DOHH2 (cell line): ENCODE data around the gene TOP2A.

ENCODE experiments used
- H3F3A ChIP-seq: fragments of 200-600 bp; sonication (generic), shearing (Covaris generic); 2 replicates; pipeline ENCODE4 v1.6.0; 2016; ENCODE audit warnings: antibody characterized with exemption, mild to moderate bottlenecking; ENCODE audit not compliant: control insufficient read depth, insufficient read depth
- H3K27ac ChIP-seq: fragments of 200-600 bp; sonication (generic); 2 replicates; pipeline ENCODE4 v1.5.1; 2014; ENCODE audit warnings: low read depth, mild to moderate bottlenecking, low read length, moderate library complexity
- H3K27me3 ChIP-seq: fragments of 200-600 bp; sonication (generic); 2 replicates; pipeline ENCODE4 v1.6.1; 2014; ENCODE audit warnings: mild to moderate bottlenecking, low read length, mixed read lengths; ENCODE audit not compliant: control insufficient read depth
- H3K36me3 ChIP-seq: fragments of 200-600 bp; sonication (generic); 2 replicates; pipeline ENCODE4 v1.6.1; 2014; ENCODE audit warnings: mild to moderate bottlenecking, low read length, moderate library complexity, mixed read lengths; ENCODE audit not compliant: control insufficient read depth
- H3K4me1 ChIP-seq: fragments of 200-600 bp; sonication (generic); 2 replicates; pipeline ENCODE4 v1.6.1; 2014; ENCODE audit warnings: mild to moderate bottlenecking, low read length, mixed read lengths; ENCODE audit not compliant: control insufficient read depth
- H3K4me2 ChIP-seq: fragments of 200-600 bp; sonication (generic); 2 replicates; pipeline ENCODE4 v1.6.0; 2014; ENCODE audit warnings: mild to moderate bottlenecking, low read length, moderate library complexity
- H3K4me3 ChIP-seq: fragments of 200-600 bp; sonication (generic); 2 replicates; pipeline ENCODE4 v1.5.1; 2014; ENCODE audit warnings: mild to moderate bottlenecking, low read length, mixed read lengths
- H3K79me2 ChIP-seq: fragments of 200-600 bp; sonication (generic); 2 replicates; pipeline ENCODE4 v1.6.1; 2014; ENCODE audit warnings: mild to moderate bottlenecking, low read length, mixed read lengths; ENCODE audit not compliant: control insufficient read depth
- H3K9me2 ChIP-seq: fragments of 200-600 bp; sonication (generic); replicated peaks from 2 replicates; pipeline ENCODE4 v1.6.1; 2014; ENCODE audit warnings: mild to moderate bottlenecking, low read length, mixed read lengths; ENCODE audit not compliant: control insufficient read depth
- H3K9me3 ChIP-seq: fragments of 200-600 bp; sonication (generic); 2 replicates; pipeline ENCODE4 v1.6.1; 2014; ENCODE audit warnings: antibody characterized with exemption, low read length, mixed read lengths; ENCODE audit not compliant: control insufficient read depth, insufficient read depth
- H4K20me1 ChIP-seq: fragments of 200-600 bp; sonication (generic); 2 replicates; pipeline ENCODE4 v1.6.0; 2014; ENCODE audit warnings: low read depth, mild to moderate bottlenecking, antibody characterized with exemption, low read length, moderate library complexity; ENCODE audit not compliant: control insufficient read depth, insufficient read depth
- CTCF ChIP-seq: fragments of 200-600 bp; sonication (generic); IDR thresholded peaks from one replicate; pipeline ENCODE4 v1.5.1; 2014; ENCODE audit warnings: antibody characterized with exemption, mild to moderate bottlenecking, low read depth, low read length; ENCODE audit not compliant: poor library complexity, severe bottlenecking
- EZH2phosphoT487 ChIP-seq: fragments of 200-600 bp; sonication (generic); IDR thresholded peaks from 2 replicates; pipeline ENCODE4 v1.6.1; 2017; ENCODE audit warnings: borderline replicate concordance, mild to moderate bottlenecking, antibody characterized with exemption, low read length, moderate library complexity, mixed read lengths

Gene TOP2A

GRCh38 chr17:40431231-40431602 lies 13.5 kb upstream of the TOP2A start:
- H3F3A ChIP-seq: no peaks in the 10 kb centered on the region
- no peaks in the 10 kb centered on the region for H4K20me1 ChIP-seq
- TF ChIP-seq EZH2phosphoT487: no peak
- TF ChIP-seq CTCF: no peak
- no peaks in the 10 kb centered on the region for H3K79me2 ChIP-seq
- H3K27me3 ChIP-seq: peaks cover 8% of the 10 kb centered on the region; the same call in 1 of the 2 replicates
- no peak overlapping the region for H3K27ac ChIP-seq
- no peak overlapping the region for H3K4me2 ChIP-seq
- H3K36me3 ChIP-seq: no peaks in the 10 kb centered on the region
- H3K9me2 ChIP-seq: no peaks in the 10 kb centered on the region
- H3K4me1 ChIP-seq: no peaks in the 10 kb centered on the region
- no peak overlapping the region for H3K4me3 ChIP-seq
- no peaks in the 10 kb centered on the region for H3K9me3 ChIP-seq

- H3K27ac ChIP-seq: no peak overlapping the region
- no peaks in the 10 kb centered on the region for H3K79me2 ChIP-seq
- H3K9me3 ChIP-seq: no peaks in the 10 kb centered on the region
- H3F3A ChIP-seq: no peaks in the 10 kb centered on the region
- no peak overlapping the region for H3K4me3 ChIP-seq
- TF ChIP-seq CTCF (no peak), EZH2phosphoT487 (no peak)
- H3K9me2 ChIP-seq: no peaks in the 10 kb centered on the region
- no peaks in the 10 kb centered on the region for H3K4me1 ChIP-seq
- H3K4me2 ChIP-seq: no peak overlapping the region
- H4K20me1 ChIP-seq: no peaks in the 10 kb centered on the region
- peaks cover 11% of the 10 kb centered on the region; the same call in 1 of the 2 replicates for H3K27me3 ChIP-seq
- no peaks in the 10 kb centered on the region for H3K36me3 ChIP-seq
Measured at GRCh38 chr17:40430272-40431230, 12.9 kb upstream of the TOP2A start.

GRCh38 chr17:40427002-40427491 lies 9.4 kb upstream of the TOP2A start:
- no peaks in the 10 kb centered on the region for H3K79me2 ChIP-seq
- H3K4me1 ChIP-seq: peaks cover 4% of the 10 kb centered on the region; the same call in 1 of the 2 replicates
- H3K9me2 ChIP-seq: no peaks in the 10 kb centered on the region
- H3K4me2 ChIP-seq: no peak overlapping the region
- H3K36me3 ChIP-seq: no peaks in the 10 kb centered on the region
- no peaks in the 10 kb centered on the region for H3F3A ChIP-seq
- H3K9me3 ChIP-seq: no peaks in the 10 kb centered on the region
- no peak overlapping the region for H3K4me3 ChIP-seq
- H3K27ac ChIP-seq: no peak overlapping the region
- no peaks in the 10 kb centered on the region for H4K20me1 ChIP-seq
- peaks cover 11% of the 10 kb centered on the region; the same call in 1 of the 2 replicates for H3K27me3 ChIP-seq
- TF ChIP-seq CTCF: no peak
- TF ChIP-seq EZH2phosphoT487: no peak
